OCI-LY7 (cell line): ENCODE data around the gene TPX2. TPM values are rescaled to one million over a fixed set of nuclear protein-coding genes. Genes with fewer than 3 reads are reported as not detected.

Source experiments
- BruUV-seq: library from RNA; stranded (reverse); fragments of 400-500 nt; replicated peaks from 2 replicates; lab custom pipeline; 2021; lab: Mats Ljungman, UMichigan
- CTCF ChIA-PET: fragments of 300-600 bp; sonication (Branson Sonifier 250); formaldehyde crosslinking; loops from one replicate; lab custom pipeline; 2022; ENCODE audit warnings: antibody characterized with exemption; ENCODE audit not compliant: unreplicated experiment; lab: Charles Lee
- POLR2A ChIA-PET: fragments of 300-600 bp; sonication (Branson Sonifier 250); formaldehyde crosslinking; loops from one replicate; lab custom pipeline; 2022; ENCODE audit warnings: antibody characterized with exemption; lab: Charles Lee
- DNase-seq: peaks from one replicate; pipeline ENCODE4 v3.0.0-alpha.2; 2015; ENCODE audit warnings: low spot score
- H2AFZ ChIP-seq: fragments of 200-600 bp; sonication (generic), shearing (Covaris generic); 2 replicates; pipeline ENCODE4 v1.6.1; 2014; ENCODE audit warnings: mild to moderate bottlenecking, antibody characterized with exemption, low read length, moderate library complexity
- H3K27ac ChIP-seq: fragments of 200-600 bp; sonication (generic); 2 replicates; pipeline ENCODE4 v1.5.1; 2014; ENCODE audit warnings: mixed run types, low read depth, mild to moderate bottlenecking, moderate library complexity, low read length, inconsistent platforms; ENCODE audit not compliant: poor library complexity, severe bottlenecking
- H3K36me3 ChIP-seq: fragments of 200-600 bp; sonication (generic); 2 replicates; pipeline ENCODE4 v1.6.1; 2014; ENCODE audit warnings: mild to moderate bottlenecking, antibody characterized with exemption, low read length, moderate library complexity, mixed read lengths; ENCODE audit not compliant: insufficient read depth
- H3K4me1 ChIP-seq: fragments of 200-600 bp; sonication (generic); 2 replicates; pipeline ENCODE4 v1.5.1; 2014; ENCODE audit warnings: mild to moderate bottlenecking, low read length; ENCODE audit not compliant: insufficient read depth, poor library complexity, severe bottlenecking
- H3K4me2 ChIP-seq: fragments of 200-600 bp; sonication (generic); 2 replicates; pipeline ENCODE4 v1.6.1; 2014; ENCODE audit warnings: mild to moderate bottlenecking, low read length
- H3K4me3 ChIP-seq: fragments of 200-600 bp; sonication (generic); 2 replicates; pipeline ENCODE4 v1.5.1; 2014; ENCODE audit warnings: mild to moderate bottlenecking, low read depth, low read length; ENCODE audit not compliant: poor library complexity, severe bottlenecking
- H3K79me2 ChIP-seq: fragments of 200-600 bp; sonication (generic); 2 replicates; pipeline ENCODE4 v1.6.1; 2016; ENCODE audit warnings: low read depth, mild to moderate bottlenecking, low read length, moderate library complexity, mixed read lengths; ENCODE audit not compliant: insufficient read depth
- H3K9me2 ChIP-seq: fragments of 200-600 bp; sonication (generic); 2 replicates; pipeline ENCODE4 v1.6.1; 2016; ENCODE audit warnings: mild to moderate bottlenecking, low read length, mixed read lengths; ENCODE audit not compliant: insufficient read depth
- H3K9me3 ChIP-seq: fragments of 200-600 bp; sonication (generic); 2 replicates; pipeline ENCODE4 v1.6.1; 2014; ENCODE audit warnings: mild to moderate bottlenecking, mixed run types, low read length, mixed read lengths
- H4K20me1 ChIP-seq: fragments of 200-600 bp; sonication (generic); 2 replicates; pipeline ENCODE4 v1.6.1; 2014; ENCODE audit warnings: mild to moderate bottlenecking, antibody characterized with exemption, low read length, moderate library complexity, mixed read lengths; ENCODE audit not compliant: insufficient read depth
- CTCF ChIP-seq: fragments of 200-600 bp; sonication (generic); conservative IDR thresholded peaks from 2 replicates; pipeline ENCODE4 v1.5.1; 2014; ENCODE audit warnings: mild to moderate bottlenecking, antibody characterized with exemption, low read length, moderate library complexity, mixed read lengths
- EZH2phosphoT487 ChIP-seq: fragments of 200-600 bp; sonication (generic); IDR thresholded peaks from 2 replicates; pipeline ENCODE4 v1.6.1; 2018; ENCODE audit warnings: low read depth, borderline replicate concordance, mild to moderate bottlenecking, mixed run types, antibody characterized with exemption, low read length, moderate library complexity, mixed read lengths
- intact Hi-C: fragments of 100-400 bp; cut with micrococcal nuclease; formaldehyde crosslinking; loops from one replicate; pipeline ENCODE4 v1.10.0; 2022; ENCODE audit not compliant: unreplicated experiment
- total RNA-seq, 2 experiments: library from RNA; depleted of rRNA in 1 of 2; stranded (reverse); fragments of >200 nt in 1 of 2; shearing (Covaris generic) in 1 of 2; gene quantifications; 2 replicates each; pipeline ENCODE4 v1.2.3, GENCODE V29; 2014 to 2022

Gene TPX2
- total RNA-seq, 2 experiments from 2014 or later = 121 to 173 TPM

GRCh38 chr20:31709939-31710338 lies 29.2 kb upstream of the TPX2 start:
- peaks cover 99% of the 10 kb centered on the region for H3K4me1 ChIP-seq

GRCh38 chr20:31710423-31711108 lies 28.5 kb upstream of the TPX2 start:
- ChIA-PET CTCF (interaction anchor here (0.8 to 2.9 kb wide), 3 partner anchors 12 to 77 kb away, joined by 3 to 11 read pairs (median 4); no protein-coding TSS in a partner anchor), POLR2A (interaction anchor here (0.8 to 5.9 kb wide), 6 partner anchors 9 to 26 kb away, joined by 3 to 43 read pairs (median 6); partner anchors contain the start of gene BCL2L1)
- no peak overlapping the region for H2AFZ ChIP-seq
- H3K36me3 ChIP-seq = peaks cover 81% of the 10 kb centered on the region
- TF ChIP-seq EZH2phosphoT487 = no peak
- no peak for TF ChIP-seq CTCF
- peaks cover 96% of the 10 kb centered on the region for H3K4me1 ChIP-seq
- no peak for DNase-seq
- peak overlapping the region; percentile 55 for H3K4me2 ChIP-seq
- H4K20me1 ChIP-seq = no peaks in the 10 kb centered on the region
- H3K4me3 ChIP-seq = peak overlapping the region; percentile 5
- peaks cover 76% of the 10 kb centered on the region for H3K79me2 ChIP-seq
- intact Hi-C loops = no loop called here
- peaks cover 3% of the 10 kb centered on the region; the same call in 1 of the 2 replicates for H3K9me3 ChIP-seq
- H3K27ac ChIP-seq = peak overlapping the region; percentile 98
- no peaks in the 10 kb centered on the region for H3K9me2 ChIP-seq
- no TSS peak for BruUV-seq

More at GRCh38 chr20:31709939-31710338, 29.2 kb upstream of the TPX2 start:
- TF ChIP-seq EZH2phosphoT487 = no peak
- Histone ChIP-seq H3K9me2 (no peaks in the 10 kb centered on the region), H3K4me2 (peak overlapping the region; percentile 55; the same call in 1 of the 2 replicates), H2AFZ (no peak overlapping the region), H3K9me3 (peaks cover 3% of the 10 kb centered on the region; the same call in 1 of the 2 replicates), H4K20me1 (no peaks in the 10 kb centered on the region), H3K79me2 (peaks cover 77% of the 10 kb centered on the region), H3K4me3 (no peak overlapping the region), H3K36me3 (peaks cover 81% of the 10 kb centered on the region), H3K27ac (peak overlapping the region; percentile 98)
- ChIA-PET POLR2A (interaction anchor here (0.6 to 5.9 kb wide), 8 partner anchors 8 to 33 kb away, joined by 3 to 43 read pairs (median 6); partner anchors contain the start of gene BCL2L1), CTCF (interaction anchor here (0.8 to 2.9 kb wide), 2 partner anchors 48 to 76 kb away, joined by 3 to 11 read pairs; no protein-coding TSS in a partner anchor)
- no TSS peak for BruUV-seq
- DNase-seq = no peak
- intact Hi-C loops = no loop called here

GRCh38 chr20:31711179-31712111 lies 27.6 kb upstream of the TPX2 start:
- intact Hi-C loops = no loop called here
- H3K27ac ChIP-seq = peak overlapping the region; percentile 98
- CTCF ChIA-PET = interaction anchor here (1.4 kb wide), 1 partner anchor 13 kb away, joined by 4 read pairs; no protein-coding TSS in a partner anchor
- H3K9me3 ChIP-seq = peaks cover 3% of the 10 kb centered on the region; the same call in 1 of the 2 replicates
- peak overlapping the region; percentile 55 for H3K4me2 ChIP-seq
- peaks cover 82% of the 10 kb centered on the region for H3K36me3 ChIP-seq
- peaks cover under 1% of the 10 kb centered on the region; the same call in 1 of the 2 replicates for H4K20me1 ChIP-seq
- H3K4me3 ChIP-seq = peak overlapping the region; percentile 5
- H3K4me1 ChIP-seq = peaks cover 95% of the 10 kb centered on the region
- H2AFZ ChIP-seq = no peak overlapping the region
- POLR2A ChIA-PET = interaction anchor here (1.0 to 5.9 kb wide), 7 partner anchors 9 to 27 kb away, joined by 3 to 43 read pairs (median 4); partner anchors contain the start of gene BCL2L1
- DNase-seq = no peak
- TF ChIP-seq CTCF (no peak), EZH2phosphoT487 (no peak)
- no TSS peak for BruUV-seq
- H3K79me2 ChIP-seq = peaks cover 80% of the 10 kb centered on the region
- no peaks in the 10 kb centered on the region for H3K9me2 ChIP-seq
